Measurements from ENCODE around the gene UBALD2.
A peak's percentile ranks its signal among the peaks of the same experiment; 100 is the strongest.

The UBALD2 gene

DNA sequence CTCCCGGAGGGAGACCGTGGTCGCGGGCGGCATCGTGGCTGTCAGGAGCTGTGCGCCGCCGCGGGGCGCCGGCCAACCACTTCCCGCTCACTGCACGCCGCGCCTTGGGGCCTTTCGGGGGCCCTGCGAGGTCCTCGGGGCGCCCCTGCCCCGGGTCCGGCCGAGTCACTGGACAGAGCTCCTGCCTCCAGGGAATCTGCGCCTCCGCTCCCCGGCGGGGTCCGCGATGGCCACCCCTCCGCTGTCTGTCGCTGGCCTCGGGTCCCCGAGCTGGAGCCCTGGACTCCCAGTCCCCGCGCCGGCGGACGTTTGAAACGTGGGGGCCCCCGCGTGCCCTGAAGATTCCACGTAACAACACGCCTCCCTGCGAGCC is 42.8 kb downstream of the UBALD2 start, which contains the start of gene QRICH2:
Gene QRICH2, minus strand, starts transcription at position 311 of the 373 bp plus-strand sequence. Its CDS starts 278 bp downstream, at position 33.
- H3K9me3 ChIP-seq: no peaks in the 10 kb centered on the region
- no peak for TF ChIP-seq CTCF (IDR thresholded peaks at IDR 0.05)
- no peak within 1 kb of the TSS for H3K4me3 ChIP-seq
- no peak for DNase-seq
- no peaks in the 10 kb centered on the region for H3K27me3 ChIP-seq
- H3K4me1 ChIP-seq: no peaks in the 10 kb centered on the region
- H3K27ac ChIP-seq: no peak within 1 kb of the TSS
- peaks cover 4 to 63% (median 39%) of the 10 kb centered on the region in 3 donors for H3K36me3 ChIP-seq
- intact Hi-C loops (cut with DNase I; ENCODE audit: low total_unique reads): no loop called here

DNA sequence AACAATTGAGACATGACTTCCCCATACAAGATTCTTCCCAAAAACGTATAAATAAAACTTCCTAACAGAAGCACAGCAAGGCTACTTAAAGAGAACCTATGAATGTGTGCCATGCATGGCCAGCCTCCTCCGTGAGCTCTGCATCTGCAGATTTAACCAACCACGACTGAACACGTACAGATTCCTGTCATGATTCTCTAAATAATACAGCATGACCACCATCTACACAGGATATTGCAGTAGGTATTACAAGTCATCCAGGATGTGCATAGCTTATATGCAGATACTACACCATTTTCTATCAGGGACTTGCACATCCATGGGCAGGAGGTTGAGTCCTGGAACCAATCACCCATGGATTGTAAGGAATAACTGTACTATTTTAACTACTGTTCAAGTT is 44.3 kb downstream of the UBALD2 start:
- DNase-seq: no peak
- Histone ChIP-seq H3K9me3 (no peaks in the 10 kb centered on the region), H3K4me1 (no peaks in the 10 kb centered on the region), H3K27me3 (no peaks in the 10 kb centered on the region), H3K4me3 (no peak overlapping the region), H3K36me3 (peaks cover 13 to 77% (median 48%) of the 10 kb centered on the region in 3 donors), H3K27ac (no peak overlapping the region)
- intact Hi-C loops (cut with DNase I; ENCODE audit: low total_unique reads): no loop called here
- TF ChIP-seq CTCF (IDR thresholded peaks at IDR 0.05): no peak

DNA sequence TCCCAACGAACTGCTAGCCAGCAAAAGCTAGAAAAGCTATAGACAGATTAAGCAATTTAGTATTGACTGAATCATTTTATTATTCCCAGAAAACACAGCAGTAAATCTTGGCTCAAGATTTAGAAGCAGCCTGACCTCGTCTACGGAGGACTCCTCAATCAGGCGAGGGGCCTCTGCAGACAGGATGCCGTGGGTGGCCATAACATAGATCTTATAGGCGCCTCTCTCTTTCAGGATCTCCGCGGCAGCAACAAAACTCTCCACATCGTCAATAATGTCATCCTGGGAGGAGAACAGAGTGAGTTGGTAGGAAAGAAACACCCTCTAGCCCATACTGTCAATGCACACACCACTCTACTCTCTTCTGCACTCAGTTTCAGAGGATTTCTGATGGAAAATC is 47.6 kb downstream of the UBALD2 start:
- Histone ChIP-seq H3K36me3 (peaks cover 13 to 83% (median 42%) of the 10 kb centered on the region in 3 donors), H3K9me3 (no peaks in the 10 kb centered on the region), H3K27ac (no peak overlapping the region), H3K4me3 (no peak overlapping the region), H3K27me3 (no peaks in the 10 kb centered on the region), H3K4me1 (no peaks in the 10 kb centered on the region)
- intact Hi-C loops (cut with DNase I; ENCODE audit: low total_unique reads): no loop called here
- no peak for TF ChIP-seq CTCF (IDR thresholded peaks at IDR 0.05)
- DNase-seq: no peak

GRCh38 chr17:76314392-76315227 is 49.5 kb downstream of the UBALD2 start:
- DNase-seq: peak in 1 of 2 donors; percentile 11
- Histone ChIP-seq H3K27ac (no peak overlapping the region), H3K9me3 (no peaks in the 10 kb centered on the region), H3K4me3 (no peak overlapping the region), H3K27me3 (no peaks in the 10 kb centered on the region), H3K36me3 (peaks cover 16 to 82% (median 40%) of the 10 kb centered on the region in 3 donors), H3K4me1 (no peaks in the 10 kb centered on the region)
- no peak for TF ChIP-seq CTCF (IDR thresholded peaks at IDR 0.05)
- intact Hi-C loops (cut with DNase I; ENCODE audit: low total_unique reads): no loop called here

DNA sequence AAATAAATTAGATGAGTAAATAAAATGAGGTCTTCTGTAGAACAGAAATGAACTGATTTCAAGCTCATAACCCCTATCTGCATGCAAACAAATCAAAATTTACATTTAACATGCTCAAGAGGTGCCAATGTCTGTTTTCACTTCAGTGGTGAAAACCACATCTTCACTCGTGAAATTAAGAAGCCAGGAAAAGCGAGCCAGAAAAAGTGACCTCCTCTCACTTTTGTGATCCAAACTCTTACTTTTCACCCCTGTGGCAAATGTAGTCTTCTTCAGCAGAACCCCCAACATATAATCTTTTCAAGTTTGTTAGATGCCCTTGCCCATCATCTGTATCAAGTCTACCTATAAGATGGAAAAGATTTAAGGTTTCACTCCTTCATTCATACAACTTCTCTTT is 52.4 kb downstream of the UBALD2 start:
- Histone ChIP-seq H3K27me3 (no peaks in the 10 kb centered on the region), H3K4me1 (no peaks in the 10 kb centered on the region), H3K9me3 (no peaks in the 10 kb centered on the region), H3K36me3 (peaks cover 21 to 76% (median 25%) of the 10 kb centered on the region in 3 donors), H3K4me3 (no peak overlapping the region), H3K27ac (no peak overlapping the region)
- no peak for DNase-seq
- intact Hi-C loops (cut with DNase I; ENCODE audit: low total_unique reads): no loop called here
- no peak for TF ChIP-seq CTCF (IDR thresholded peaks at IDR 0.05)
